KBM-7 (cell line): ENCODE measurements around the gene FRYL.

Experiments
- DNase-seq: peaks from one replicate; pipeline ENCODE4 v3.0.0-alpha.2; 2015
- in situ Hi-C: fragments of 300-500 bp; cut with MboI; formaldehyde crosslinking; loops from 2 replicates; pipeline ENCODE4 v1.14.3; 2020; ENCODE audit warnings: low sequenced_read_pairs, low pct_unique_long_range_greater_than_20kb, mixed read lengths

Gene FRYL

DNA sequence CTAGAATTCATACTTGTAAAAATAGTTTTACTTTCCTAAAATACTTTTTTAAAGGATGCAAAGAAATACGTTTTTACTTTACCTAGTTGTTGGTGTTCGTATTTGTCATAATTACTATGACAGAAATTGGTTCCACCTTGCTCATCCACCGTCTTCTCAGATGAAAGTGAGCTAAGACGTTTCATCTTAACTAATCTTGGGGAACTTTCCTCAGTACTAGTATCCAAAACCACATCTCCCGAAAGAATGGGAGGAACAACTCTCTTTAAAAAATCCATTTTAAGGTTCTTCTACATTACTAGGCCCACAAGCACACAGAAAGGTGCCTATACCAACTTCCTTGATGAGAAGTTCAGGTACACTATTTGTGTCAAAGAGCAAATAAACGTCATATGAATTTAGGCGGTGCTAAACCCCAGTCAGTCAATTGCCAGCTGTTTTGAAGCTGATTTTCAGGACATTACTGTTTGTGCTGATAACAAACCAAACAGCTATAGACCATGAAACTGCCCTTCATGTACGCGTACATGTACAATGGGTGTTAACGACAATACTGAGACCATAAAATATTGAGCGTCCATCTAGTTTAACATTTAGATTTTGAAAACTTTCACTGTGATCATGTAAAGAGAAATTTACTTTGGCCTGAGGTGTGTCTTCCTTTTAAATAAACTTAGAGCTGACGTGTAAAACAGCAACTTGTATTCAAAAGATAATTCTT lies 99.1 kb downstream of the FRYL start:
- DNase-seq, result no peak
- in situ Hi-C loops, result no loop called here

DNA sequence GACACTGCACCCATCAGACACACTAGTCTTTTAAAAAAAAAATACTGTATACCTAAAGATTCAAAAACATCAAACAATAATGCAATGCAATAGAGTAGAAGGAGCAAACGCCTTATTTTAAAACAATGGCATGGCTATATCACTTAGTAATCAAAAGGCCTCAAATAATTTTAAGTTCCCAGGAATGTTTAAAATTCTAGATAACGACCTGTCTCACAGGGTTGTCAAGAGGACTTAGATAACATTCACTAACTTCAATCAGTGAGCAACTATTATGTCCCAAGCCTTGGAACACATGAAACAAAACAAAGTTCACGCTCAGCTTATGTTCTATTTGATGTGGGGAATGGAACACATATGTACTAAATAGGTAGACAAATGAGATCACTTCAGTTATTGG lies 106.5 kb downstream of the FRYL start:
- DNase-seq, result no peak
- in situ Hi-C loops, result no loop called here

DNA sequence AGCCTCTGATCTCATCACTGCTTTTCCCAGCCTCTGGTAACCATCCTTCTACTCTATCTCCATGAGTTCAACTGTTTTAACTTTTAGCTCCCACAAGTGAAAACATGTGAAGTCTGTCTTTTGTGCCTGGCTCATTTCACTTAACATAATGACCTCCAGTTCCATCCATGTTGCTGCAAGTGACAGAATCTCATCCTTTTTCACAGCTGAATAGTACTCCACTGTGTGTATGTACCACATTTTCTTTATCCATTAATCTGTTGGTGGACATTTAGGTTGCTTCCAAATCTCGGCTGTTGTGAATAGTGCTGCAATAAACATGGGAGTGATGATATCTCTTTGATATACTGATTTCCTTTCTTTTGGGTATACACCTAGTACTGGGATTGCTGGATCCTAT lies 109.5 kb downstream of the FRYL start:
- in situ Hi-C loops, result no loop called here
- DNase-seq, result no peak

DNA sequence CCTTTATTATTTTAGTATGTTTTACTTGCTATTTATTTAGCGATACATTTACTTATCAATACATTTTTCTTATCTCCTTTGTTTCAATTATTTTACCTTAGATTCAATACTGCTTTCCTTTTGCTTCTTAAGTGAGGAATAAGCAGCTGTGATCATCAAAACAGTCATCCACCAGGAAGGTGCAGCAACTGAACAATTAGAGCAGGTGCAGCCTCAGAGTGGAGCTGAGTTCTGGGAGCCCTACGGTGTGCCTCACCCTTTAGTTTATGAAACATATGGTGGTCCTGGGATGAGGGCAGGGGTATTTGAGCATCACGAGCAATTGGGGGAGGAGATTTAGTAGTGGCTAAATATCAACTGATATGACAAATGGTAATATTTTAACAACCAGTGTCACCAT lies 111.0 kb downstream of the FRYL start:
- in situ Hi-C loops, result no loop called here

DNA sequence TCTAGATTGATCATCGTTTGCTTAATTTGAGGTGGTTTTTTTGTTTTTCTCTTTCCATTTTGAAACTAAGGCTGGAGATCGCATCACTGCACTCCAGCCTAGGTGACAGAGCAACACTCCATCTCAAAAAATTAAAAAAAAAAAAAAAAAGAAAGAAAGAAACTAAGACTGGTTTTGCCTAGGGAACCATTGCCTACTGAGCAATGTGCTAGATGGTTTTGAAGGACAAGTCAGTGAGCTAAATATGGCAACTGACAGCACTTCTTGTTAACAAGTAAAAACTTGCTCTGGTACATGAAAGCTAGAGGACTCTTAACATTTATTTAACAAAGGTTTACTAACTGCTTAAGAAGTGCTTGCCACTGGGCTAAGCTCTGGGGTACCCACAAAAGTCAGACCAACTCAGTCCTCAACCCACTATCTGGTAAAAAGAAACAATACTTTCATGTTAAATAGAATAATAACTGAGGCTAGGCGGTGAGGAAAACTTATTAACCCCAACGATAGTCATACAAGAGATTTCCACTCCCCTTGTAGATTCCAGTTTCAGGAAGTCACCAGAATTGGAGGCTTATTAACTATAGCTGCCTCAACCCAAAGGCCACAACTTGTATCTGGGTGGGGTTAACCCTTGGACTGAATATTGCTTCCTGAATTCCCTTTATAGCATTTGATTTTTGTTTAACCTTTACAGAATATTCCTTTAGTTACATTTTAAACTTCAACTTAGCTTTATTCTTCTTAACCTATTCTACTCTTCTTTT lies 111.6 kb downstream of the FRYL start:
- in situ Hi-C loops, result no loop called here
- DNase-seq, result peak; percentile 16

More for the DNA sequence above, 111.0 kb downstream of the FRYL start:
- no peak for DNase-seq

DNA sequence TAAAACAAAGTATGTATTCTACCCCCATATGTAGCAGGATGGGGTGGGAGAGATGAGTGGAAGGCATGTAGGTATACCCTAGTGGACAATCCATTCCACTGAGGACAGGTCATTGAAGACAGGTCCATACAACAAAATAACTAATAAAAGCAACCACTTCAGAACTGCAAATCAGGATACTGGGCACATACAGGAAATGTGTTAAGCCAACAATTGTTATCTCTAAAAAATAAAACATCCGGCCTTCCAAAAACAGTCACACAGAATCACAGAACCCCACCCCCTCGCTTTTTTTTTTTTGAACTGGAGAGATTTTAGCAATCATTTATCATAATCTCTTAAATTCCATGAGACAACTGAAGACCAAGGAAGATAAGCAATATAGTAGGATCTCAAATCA lies 112.9 kb downstream of the FRYL start:
- peak; percentile 9 for DNase-seq
- in situ Hi-C loops, result no loop called here

DNA sequence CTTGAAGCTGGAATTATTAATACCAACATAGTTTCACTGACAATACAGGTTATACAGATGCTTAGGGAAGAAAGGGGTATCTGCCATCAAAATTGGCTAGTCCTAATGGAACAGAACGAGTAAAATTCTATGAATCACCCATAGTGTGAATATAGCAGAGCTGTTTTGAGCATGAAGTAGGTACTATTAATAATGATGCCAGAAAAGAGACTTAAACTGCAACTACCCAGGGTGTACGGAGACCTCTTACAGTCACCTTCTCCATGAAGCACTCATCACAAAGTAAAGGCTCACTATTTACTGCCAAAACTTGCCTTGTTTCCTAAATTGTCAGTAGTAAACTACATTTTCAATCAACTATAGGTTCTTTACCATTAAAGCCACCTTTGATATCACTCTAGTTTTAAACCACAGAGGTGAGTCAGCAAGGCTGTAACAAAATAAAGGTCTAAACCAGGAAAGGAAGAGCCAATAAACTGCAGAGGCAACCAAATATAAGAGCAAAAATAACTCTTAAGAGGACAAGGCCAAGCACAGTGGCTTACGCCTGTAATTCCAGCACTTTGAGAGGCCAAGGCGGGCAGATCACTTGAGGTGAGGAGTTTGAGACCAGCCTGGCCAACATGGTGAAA lies 114.4 kb downstream of the FRYL start:
- no peak for DNase-seq
- in situ Hi-C loops, result no loop called here

DNA sequence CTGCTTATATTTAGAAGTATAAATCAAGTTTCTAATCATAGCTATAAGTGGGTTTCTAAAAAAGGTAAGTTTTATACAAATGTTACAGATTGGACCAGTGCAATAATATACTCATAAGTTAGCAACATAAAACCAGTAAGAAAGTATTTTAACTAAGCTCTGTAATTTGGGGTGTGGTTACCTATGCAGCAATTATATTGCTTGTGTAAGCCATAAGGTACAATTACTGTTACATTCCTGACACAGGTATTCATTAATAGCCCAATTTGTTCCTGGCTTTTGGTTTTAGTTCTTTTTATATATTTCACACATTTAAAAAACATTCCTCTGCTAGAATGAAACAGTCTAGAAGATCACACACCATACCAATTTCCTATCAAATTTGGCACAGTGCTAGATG lies 115.1 kb downstream of the FRYL start:
- DNase-seq, result no peak
- in situ Hi-C loops, result no loop called here

DNA sequence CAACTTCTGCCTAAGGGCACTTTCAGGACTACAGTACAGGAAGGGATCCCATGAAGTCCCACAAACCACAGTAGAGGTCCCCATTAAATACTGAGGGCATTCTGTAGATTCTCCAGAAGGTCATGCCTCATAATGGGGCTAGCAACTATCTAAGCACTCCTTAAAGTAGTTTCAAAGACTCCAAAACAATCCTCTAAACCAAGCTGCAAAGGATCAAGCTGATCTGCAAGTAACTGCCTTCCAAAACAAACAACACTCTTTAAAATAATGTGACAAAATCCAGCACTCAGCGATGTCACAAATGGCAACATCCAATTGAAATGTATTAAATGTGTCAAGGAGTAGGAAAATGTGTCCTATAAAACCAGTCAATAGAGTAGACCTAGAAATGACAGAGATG lies 118.7 kb downstream of the FRYL start:
- no peak for DNase-seq
- in situ Hi-C loops, result no loop called here

DNA sequence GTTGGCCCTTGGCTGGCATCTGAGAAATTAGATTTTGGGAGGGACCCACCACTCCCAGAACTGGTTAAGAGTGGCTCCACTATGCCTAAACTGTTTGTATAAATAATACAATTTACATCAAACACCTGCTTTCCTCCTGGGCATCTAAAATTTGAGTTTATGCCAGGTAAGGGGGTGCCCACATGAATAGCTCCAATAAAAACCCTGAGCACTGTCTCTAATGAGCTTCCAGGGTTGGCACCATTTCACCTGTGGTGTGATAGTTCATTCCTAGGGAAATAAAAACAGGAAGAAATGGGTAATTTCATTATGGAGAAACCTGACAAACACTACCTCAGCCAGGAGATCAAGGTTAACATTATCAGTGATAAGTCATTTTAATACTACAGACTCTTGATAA lies 119.7 kb downstream of the FRYL start:
- DNase-seq, result no peak
- in situ Hi-C loops, result no loop called here

DNA sequence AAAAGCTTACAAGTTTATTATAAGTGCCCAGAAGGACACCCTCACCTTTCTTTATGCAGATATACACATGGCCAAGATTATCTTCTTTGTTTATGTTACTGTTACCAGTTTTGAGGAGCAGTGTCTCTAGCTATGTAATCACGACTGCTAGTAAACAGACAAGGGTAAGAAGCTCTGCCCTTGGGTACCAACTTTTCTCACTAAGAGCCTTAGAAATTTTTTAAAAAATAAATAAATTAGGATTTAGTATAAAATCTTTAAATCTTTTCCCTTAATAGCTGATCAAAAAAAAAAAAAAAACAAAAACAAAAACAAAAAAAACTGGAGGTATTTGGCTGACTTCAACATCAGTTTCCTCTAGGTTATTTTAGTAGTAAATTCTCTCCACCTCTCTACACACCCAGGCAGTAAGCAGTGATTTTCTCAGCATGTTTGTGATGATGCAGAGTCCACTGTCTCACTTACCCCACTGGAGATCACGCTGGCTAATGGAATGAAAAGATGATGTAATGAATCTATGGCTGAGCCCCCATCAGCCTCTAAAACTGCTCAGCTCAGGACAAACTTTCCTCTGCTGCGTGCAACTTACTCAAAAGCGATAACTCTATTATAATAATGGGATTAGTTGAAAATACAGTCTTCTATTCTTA lies 125.9 kb downstream of the FRYL start:
- no peak for DNase-seq
- in situ Hi-C loops, result no loop called here

DNA sequence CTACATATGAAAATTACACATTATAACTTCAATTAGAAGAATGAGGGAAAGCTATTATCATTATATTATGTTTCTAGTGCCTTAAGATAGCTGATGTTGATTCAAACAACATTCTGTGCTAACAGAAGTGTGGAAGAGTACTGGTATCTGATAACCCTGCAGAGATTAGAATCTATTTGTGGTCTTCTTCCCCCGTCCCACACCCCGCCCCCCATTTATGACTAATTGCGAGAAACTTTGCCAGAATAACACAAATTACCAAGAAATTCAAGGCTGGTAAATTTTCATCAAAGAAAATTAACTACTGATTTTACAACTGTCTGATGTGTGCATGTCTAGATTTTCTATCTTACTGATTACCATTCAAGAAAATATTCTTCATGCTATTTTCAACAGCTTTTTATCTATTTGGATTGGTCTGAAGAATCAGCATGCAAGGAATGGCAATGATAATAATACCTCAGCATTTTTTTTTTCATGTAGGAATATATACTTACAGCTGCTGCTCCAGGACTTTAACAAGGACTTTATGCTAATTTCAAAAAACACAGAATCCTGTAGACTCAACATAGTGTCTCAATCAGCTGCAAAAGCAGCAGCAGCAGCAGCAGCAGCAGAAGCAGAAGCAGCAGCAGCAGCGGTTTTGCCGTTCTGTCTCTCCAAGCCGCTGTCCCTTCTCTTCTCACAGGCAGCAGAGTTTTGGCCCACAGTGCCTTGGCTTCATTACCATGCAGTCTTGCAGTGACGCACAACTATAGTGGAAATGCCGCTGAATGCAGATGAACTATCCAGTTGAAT lies 126.7 kb downstream of the FRYL start:
- in situ Hi-C loops, result no loop called here
- peak; percentile 41 for DNase-seq

DNA sequence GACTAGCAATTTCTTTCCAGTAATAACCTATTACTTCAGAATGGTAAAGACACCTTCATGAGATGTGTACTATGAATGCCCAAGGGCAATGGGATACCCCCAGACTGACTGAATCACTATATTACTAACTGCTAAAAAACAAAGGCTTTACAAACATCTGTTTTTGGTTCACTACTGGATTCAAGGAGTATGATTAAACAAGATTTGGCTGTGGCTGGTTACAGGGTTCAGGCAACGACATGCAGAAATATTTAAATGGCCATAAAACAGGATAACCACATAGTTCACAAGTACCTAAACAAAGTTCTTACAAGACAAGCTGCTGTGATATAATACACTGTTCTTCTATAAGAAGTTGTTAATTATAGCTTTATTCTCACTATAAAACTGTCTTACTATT lies 128.2 kb downstream of the FRYL start:
- DNase-seq, result no peak
- in situ Hi-C loops, result no loop called here

DNA sequence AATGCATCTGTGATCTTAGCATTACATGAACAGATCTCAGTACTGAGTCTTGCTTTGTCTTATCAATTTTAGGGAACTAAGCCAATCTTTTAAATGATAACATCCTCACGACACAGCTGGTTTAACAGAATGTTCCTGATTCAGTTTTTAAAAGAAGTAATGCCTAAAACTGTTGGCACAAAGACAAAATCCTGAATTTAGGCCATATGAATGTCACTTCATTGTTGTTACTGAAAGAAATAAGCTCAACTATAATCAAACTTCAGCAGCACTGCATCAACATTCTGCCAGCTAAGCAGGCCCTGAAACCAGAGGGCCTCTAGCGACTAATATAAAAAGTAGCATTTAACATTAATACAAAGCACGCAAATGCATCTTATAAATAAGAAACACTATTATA lies 130.6 kb downstream of the FRYL start:
- in situ Hi-C loops, result no loop called here

DNA sequence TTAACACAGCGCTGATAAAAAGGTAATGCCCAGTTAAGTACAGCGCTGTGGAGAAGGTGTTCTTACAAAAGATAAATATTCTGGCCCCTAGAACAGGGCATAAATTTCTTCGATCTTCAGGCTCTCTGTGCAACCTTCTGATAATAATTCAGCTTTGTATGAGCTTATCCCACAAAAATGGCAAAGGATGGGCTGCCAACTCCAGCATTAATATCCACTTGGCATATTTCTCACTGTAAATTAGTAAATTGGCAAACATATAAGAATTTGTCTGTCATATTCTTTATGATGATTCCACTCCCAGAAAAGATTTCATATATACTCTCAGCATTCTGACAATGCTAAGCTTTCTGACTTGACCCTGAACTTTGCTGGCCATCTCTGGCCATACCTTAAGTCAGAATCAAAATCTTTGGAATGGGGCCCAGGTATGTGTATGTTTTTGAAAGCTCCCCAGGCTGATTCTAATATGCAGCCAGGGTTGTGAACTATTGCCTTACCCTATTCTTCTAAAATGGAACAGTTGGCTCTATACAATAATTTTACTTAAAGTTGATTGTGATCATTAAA lies 134.8 kb downstream of the FRYL start:
- in situ Hi-C loops, result no loop called here
- DNase-seq, result no peak

More for the DNA sequence above, 130.6 kb downstream of the FRYL start:
- peak; percentile 10 for DNase-seq

DNA sequence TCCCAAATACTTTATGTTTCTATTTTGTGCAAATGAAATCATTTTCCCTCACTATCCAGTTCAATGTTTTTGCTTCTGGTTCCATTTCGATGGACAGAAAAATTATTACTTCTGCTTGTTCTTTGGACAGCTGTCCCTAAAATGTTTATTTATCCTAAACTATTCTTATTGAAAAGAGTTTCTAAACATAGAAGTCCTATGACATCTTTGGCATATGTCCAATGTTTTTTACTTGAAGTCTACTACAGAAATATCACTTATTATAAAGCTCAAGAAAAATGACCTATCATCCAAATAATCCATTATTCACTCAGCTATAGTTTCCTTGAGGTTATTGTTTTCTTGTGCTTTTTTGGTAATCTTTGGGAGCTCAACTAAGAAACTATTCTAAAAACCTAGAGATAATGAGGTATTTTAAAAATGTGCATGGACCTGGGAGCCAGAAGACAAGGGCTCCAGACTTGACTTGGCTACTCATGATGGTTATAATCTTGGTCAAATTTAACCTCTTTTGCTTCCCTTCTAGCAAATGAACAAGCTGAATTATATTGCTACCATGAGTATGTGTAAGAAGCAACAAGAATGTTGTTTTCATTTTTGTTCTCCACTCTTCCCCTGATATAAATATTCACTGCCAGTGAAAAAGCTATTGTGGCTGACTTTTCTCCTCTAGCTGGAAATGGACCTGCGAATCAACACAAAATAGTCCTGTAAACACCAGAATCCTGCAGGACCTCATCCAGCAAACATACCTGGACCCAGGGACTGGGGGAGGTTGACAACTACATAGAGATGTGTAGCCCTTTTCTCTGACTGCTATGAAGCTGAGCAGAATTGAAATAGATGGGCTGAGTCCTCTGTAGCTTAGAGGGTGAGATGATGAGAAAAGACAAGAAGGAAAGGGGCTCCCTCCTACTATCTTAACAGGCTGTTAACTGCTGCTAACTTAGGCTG lies 137.4 kb downstream of the FRYL start:
- in situ Hi-C loops, result no loop called here
- DNase-seq, result no peak

DNA sequence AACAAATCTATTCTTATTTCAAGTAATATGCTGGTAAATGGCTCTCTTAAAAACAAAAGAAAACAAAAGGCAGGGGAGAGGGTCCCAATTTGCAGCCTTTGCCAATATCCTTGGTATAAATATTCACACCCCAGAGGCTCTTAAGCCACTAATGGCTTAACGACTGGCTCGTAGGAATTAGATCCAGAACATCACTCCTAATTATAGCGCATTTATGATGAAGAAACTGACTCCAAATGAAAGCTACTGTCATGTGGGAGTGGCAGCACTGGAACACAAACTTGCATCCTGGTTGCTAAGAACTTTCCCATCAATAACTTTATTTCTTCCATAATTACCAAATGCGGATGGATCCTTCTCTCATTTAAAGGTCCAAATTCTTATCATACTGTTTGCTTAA lies 138.7 kb downstream of the FRYL start:
- DNase-seq, result no peak

DNA sequence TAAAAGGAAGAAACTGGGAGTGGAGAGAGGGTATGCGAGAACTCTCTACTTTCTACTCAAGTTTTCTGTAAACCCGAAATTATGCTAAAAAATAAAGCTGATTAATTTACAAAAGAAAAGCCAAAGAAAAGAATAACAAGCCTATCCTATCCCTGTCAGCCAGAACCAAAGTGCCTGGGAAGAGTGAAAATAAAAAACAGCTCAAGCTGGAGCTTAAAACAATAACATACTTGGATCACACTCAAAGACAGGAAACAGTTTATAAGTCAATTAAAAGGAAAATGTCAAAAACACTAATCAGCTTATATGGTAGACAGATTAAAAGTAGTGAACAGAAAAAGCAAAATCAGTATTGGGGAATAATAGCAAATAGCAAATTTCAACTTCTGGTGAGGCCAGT lies 139.4 kb downstream of the FRYL start:
- no peak for DNase-seq
- in situ Hi-C loops, result no loop called here

More for the DNA sequence above, 138.7 kb downstream of the FRYL start:
- in situ Hi-C loops, result no loop called here
